Measurements from ENCODE around the gene FAM222B. TPM values are rescaled to one million over a fixed set of nuclear protein-coding genes. Genes with fewer than 3 reads are reported as not detected.
A peak's percentile ranks its signal among the peaks of the same experiment; 100 is the strongest.

Gene FAM222B
- total and polyA plus RNA-seq, 11 donors, result 9.2 to 33.2 (median 16.7) TPM

- peak in 1 of 4 donors; percentile 62 for ATAC-seq
- Histone ChIP-seq H3K27me3 (no peaks in the 10 kb centered on the region), H3K9me3 (no peaks in the 10 kb centered on the region), H3K36me3 (peaks cover 0 to 19% (median 4%) of the 10 kb centered on the region in 9 donors), H3K27ac (peak overlapping the region in 1 of 12 donors; percentile 1), H3K4me3 (no peak overlapping the region), H3K4me1 (peaks cover 0 to 17% (median 10%) of the 10 kb centered on the region in 12 donors)
- intact Hi-C loops (cut with DNase I), result loop anchor here in 1 of 10 donors (10.0 kb wide), 1 partner anchor 58 kb away; no protein-coding TSS in a partner anchor
- DNase-seq, result no peak
- TF ChIP-seq CTCF (IDR thresholded peaks at IDR 0.05), result no peak
- TF ChIP-seq POLR2A (IDR thresholded peaks at IDR 0.05), result no peak
- 10 to 20% (median 15%) methylated on average over 1 of the region's 1 CpG for WGBS, 4 donors
These were observed 65.4 kb downstream of the FAM222B start for GRCh38 chr17:28777178-28777577.

GRCh38 chr17:28774206-28774605 lies 68.4 kb downstream of the FAM222B start:
- no peaks in the 10 kb centered on the region for H3K27me3 ChIP-seq
- no peak overlapping the region for H3K27ac ChIP-seq
- no peak for TF ChIP-seq CTCF (IDR thresholded peaks at IDR 0.05)
- TF ChIP-seq POLR2A (IDR thresholded peaks at IDR 0.05), result no peak
- peaks cover 0 to 8% (median 4%) of the 10 kb centered on the region in 9 donors for H3K36me3 ChIP-seq
- H3K4me1 ChIP-seq, result peaks cover 0 to 17% (median 10%) of the 10 kb centered on the region in 12 donors
- intact Hi-C loops (cut with DNase I), result loop anchor here in 3 of 10 donors (5.0 to 10.0 kb wide), 3 partner anchors 58 to 68 kb away; partner anchors contain the start of gene FAM222B (in 1 of the 3)
- no peak overlapping the region for H3K4me3 ChIP-seq
- DNase-seq (no peak), ATAC-seq (no peak)
- WGBS, 4 donors, result 85 to 90% (median 89%) methylated on average over 3 of the region's 3 CpGs
- no peaks in the 10 kb centered on the region for H3K9me3 ChIP-seq

- Histone ChIP-seq H3K4me1 (peaks cover 0 to 17% (median 10%) of the 10 kb centered on the region in 12 donors), H3K9me3 (no peaks in the 10 kb centered on the region), H3K36me3 (peaks cover 0 to 8% (median 4%) of the 10 kb centered on the region in 9 donors), H3K4me3 (no peak overlapping the region), H3K27ac (no peak overlapping the region), H3K27me3 (no peaks in the 10 kb centered on the region)
- 81 to 96% (median 95%) methylated on average over 6 of the region's 6 CpGs for WGBS, 4 donors
- DNase-seq (no peak), ATAC-seq (no peak)
- intact Hi-C loops (cut with DNase I), result loop anchor here in 3 of 10 donors (5.0 to 10.0 kb wide), 3 partner anchors 59 to 69 kb away; partner anchors contain the start of gene FAM222B (in 1 of the 3)
- no peak for TF ChIP-seq CTCF (IDR thresholded peaks at IDR 0.05)
- no peak for TF ChIP-seq POLR2A (IDR thresholded peaks at IDR 0.05)
These were observed 68.9 kb downstream of the FAM222B start for GRCh38 chr17:28773736-28774135.

- Histone ChIP-seq H3K27me3 (no peaks in the 10 kb centered on the region), H3K27ac (no peak overlapping the region), H3K4me3 (no peak overlapping the region), H3K4me1 (peaks cover 0 to 23% (median 12%) of the 10 kb centered on the region in 12 donors), H3K36me3 (peaks cover 0 to 32% (median 24%) of the 10 kb centered on the region in 9 donors), H3K9me3 (no peaks in the 10 kb centered on the region)
- 82 to 87% (median 84%) methylated on average over 4 of the region's 4 CpGs for WGBS, 4 donors
- TF ChIP-seq CTCF (IDR thresholded peaks at IDR 0.05) (no peak), POLR2A (IDR thresholded peaks at IDR 0.05) (no peak)
- DNase-seq, result no peak
- no peak for ATAC-seq
- intact Hi-C loops (cut with DNase I), result loop anchor here (5.0 to 10.0 kb wide), 10 partner anchors 37 to 180 kb away; partner anchors contain the start of genes FAM222B (in 2 of the 10), ERAL1 (in 1 of the 10) and FLOT2 (in 1 of the 10)
These were observed 77.6 kb downstream of the FAM222B start for GRCh38 chr17:28765038-28765437.

Measured in heart left ventricle (tissue), 16 donors.